Breast epithelium (tissue), 3 donors: ENCODE results near the gene DCUN1D1.

ENCODE experiments used
- CTCF ChIP-seq, 3 donors: fragments of 450-650 bp; IDR thresholded peaks; one replicate each; pipeline ENCODE4 v1.5.1; 2016 to 2017; ENCODE audit warnings: antibody characterized with exemption in 3 of 3, mild to moderate bottlenecking in 3 of 3, moderate library complexity in 3 of 3
- POLR2A ChIP-seq: fragments of 450-650 bp; IDR thresholded peaks from one replicate; pipeline ENCODE4 v1.6.1; 2016; ENCODE audit warnings: antibody characterized with exemption, mild to moderate bottlenecking, moderate library complexity
- POLR2AphosphoS5 ChIP-seq, 3 donors: sonication (generic); formaldehyde crosslinking; IDR thresholded peaks; one replicate each; pipeline ENCODE4 v1.6.1; 2017; ENCODE audit warnings: antibody characterized with exemption in 3 of 3

- TF ChIP-seq CTCF (IDR thresholded peaks at IDR 0.05): peak in 1 of 3 donors; percentile 27
- TF ChIP-seq POLR2A: no peak
- no peak for TF ChIP-seq POLR2AphosphoS5 (IDR thresholded peaks at IDR 0.05)
Observed at GRCh38 chr3:182909318-182910040, 70.9 kb downstream of the DCUN1D1 start.
